CD4-positive, alpha-beta memory T cell (primary cell): Measurements from ENCODE around the gene TRIM17. TPM values are rescaled to one million over a fixed set of nuclear protein-coding genes. Genes with fewer than 3 reads are reported as not detected.

Source experiments
- CTCF ChIA-PET: fragments of 350-600 bp; sonication (Branson Sonifier 250); formaldehyde crosslinking; loops from one replicate; lab custom pipeline; 2021; ENCODE audit warnings: inconsistent platforms; ENCODE audit not compliant: partially characterized antibody; lab: Charles Lee
- POLR2A ChIA-PET: fragments of 350-600 bp; sonication (Branson Sonifier 250); formaldehyde crosslinking; loops from one replicate; lab custom pipeline; 2021; ENCODE audit not compliant: partially characterized antibody; lab: Charles Lee
- DNase-seq, 5 donors: peaks; one replicate each; pipeline versions ENCODE4 v3.0.0 to v3.0.0-alpha.2; 2020 to 2022; ENCODE audit warnings: mixed read lengths in 1 of 5
- H3K27ac ChIP-seq: one replicate; pipeline ENCODE4 v1.7.0; 2013; ENCODE audit warnings: low read depth, low read length
- H3K27me3 ChIP-seq: 2 replicates; pipeline ENCODE4 v1.7.0; 2013; ENCODE audit warnings: mild to moderate bottlenecking, low read length, moderate library complexity; ENCODE audit not compliant: insufficient read depth
- H3K36me3 ChIP-seq: 2 replicates; pipeline ENCODE4 v1.7.0; 2013; ENCODE audit warnings: mild to moderate bottlenecking, low read length, moderate library complexity; ENCODE audit not compliant: insufficient read depth
- H3K4me1 ChIP-seq: 2 replicates; pipeline ENCODE4 v1.7.0; 2013; ENCODE audit warnings: mild to moderate bottlenecking, low read length, moderate library complexity; ENCODE audit not compliant: insufficient read depth
- H3K4me3 ChIP-seq, 2 donors: one replicate each; pipeline ENCODE4 v1.7.0; 2013; ENCODE audit warnings: low read length in 2 of 2, mild to moderate bottlenecking in 1 of 2
- H3K9me3 ChIP-seq, 2 donors: one replicate each; pipeline ENCODE4 v1.7.0; 2013; ENCODE audit warnings: low read length in 2 of 2, control low read depth in 1 of 2; ENCODE audit not compliant: control insufficient read depth in 1 of 2
- H3K27ac Mint-ChIP-seq, 7 donors: one replicate each; pipeline ENCODE4 v1.8.0; 2020 to 2021; ENCODE audit warnings: mixed read lengths in 7 of 7, mild to moderate bottlenecking in 6 of 7, inconsistent platforms in 3 of 7, moderate library complexity in 3 of 7
- H3K27me3 Mint-ChIP-seq, 2 donors: one replicate each; pipeline ENCODE4 v1.8.0; 2020 to 2021; ENCODE audit warnings: mixed read lengths in 2 of 2
- H3K36me3 Mint-ChIP-seq, 2 donors: one replicate each; pipeline ENCODE4 v1.8.0; 2020 to 2021; ENCODE audit warnings: mixed read lengths in 2 of 2, inconsistent platforms in 1 of 2, mild to moderate bottlenecking in 1 of 2
- H3K4me1 Mint-ChIP-seq, 4 donors: one replicate each; pipeline ENCODE4 v1.8.0; 2020 to 2021; ENCODE audit warnings: mixed read lengths in 4 of 4, mild to moderate bottlenecking in 1 of 4
- H3K4me3 Mint-ChIP-seq, 8 donors: one replicate each; pipeline ENCODE4 v1.8.0; 2020 to 2021; ENCODE audit warnings: mixed read lengths in 8 of 8, mild to moderate bottlenecking in 7 of 8, moderate library complexity in 6 of 8, inconsistent platforms in 3 of 8
- H3K9me3 Mint-ChIP-seq, 8 donors: one replicate each; pipeline ENCODE4 v1.8.0; 2020 to 2021; ENCODE audit warnings: mixed read lengths in 8 of 8, mild to moderate bottlenecking in 5 of 8, inconsistent platforms in 3 of 8, moderate library complexity in 1 of 8
- intact Hi-C: fragments of 100-400 bp; cut with micrococcal nuclease; formaldehyde crosslinking; loops from one replicate; pipeline ENCODE4 v1.15.1; 2023
- polyA plus RNA-seq, 2 donors: library from polyadenylated mRNA; unstranded; fragments of 300-500 nt; fragmentation: Illumina TruSeq; gene quantifications; one replicate each; pipeline ENCODE4 v1.2.3, GENCODE V29; 2021
- total RNA-seq, 2 experiments: library from RNA; stranded (reverse); gene quantifications; one replicate each; pipeline ENCODE4 v1.2.3, GENCODE V29; 2021

Gene TRIM17
- total and polyA plus RNA-seq, 4 experiments from 2014 or later, result 0.25 to 0.76 (median 0.69) TPM; not detected in 1

DNA sequence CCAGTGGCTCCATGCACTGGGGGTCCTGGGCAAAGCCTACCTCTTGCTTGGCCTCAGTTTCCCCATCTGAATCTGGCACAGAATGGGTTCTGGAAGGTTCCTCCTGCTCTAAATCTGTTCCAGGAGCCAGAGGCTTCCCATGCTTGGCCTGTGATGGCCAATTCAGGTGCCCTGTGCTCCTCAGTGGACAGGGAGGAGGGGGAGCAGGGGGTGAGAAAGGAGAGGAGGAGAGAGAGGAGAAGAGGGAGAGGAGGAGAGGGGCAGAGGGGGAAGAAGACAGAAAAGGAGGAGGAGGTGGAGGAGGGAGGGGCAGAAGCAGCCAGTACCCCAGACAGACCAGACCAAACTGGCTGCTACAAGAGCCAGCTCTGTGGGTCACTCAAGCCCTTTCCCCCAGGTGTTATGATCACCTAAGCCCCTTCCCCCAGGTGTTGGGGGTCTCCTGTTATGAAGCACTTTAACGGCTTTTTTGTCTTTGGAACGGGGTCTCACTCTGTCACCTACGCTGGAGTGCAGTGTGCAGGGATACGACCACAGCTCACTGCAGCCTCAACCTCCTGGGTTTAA lies 53.7 kb downstream of the TRIM17 start:
- peaks cover 0 to under 1% (median 0%) of the 10 kb centered on the region in 4 donors for H3K4me1 Mint-ChIP-seq
- ChIA-PET CTCF (no interaction called here), POLR2A (no interaction called here)
- intact Hi-C loops, result no loop called here
- H3K4me3 ChIP-seq, result no peak overlapping the region
- no peak overlapping the region for H3K27ac Mint-ChIP-seq
- H3K27me3 Mint-ChIP-seq, result no peaks in the 10 kb centered on the region
- no peaks in the 10 kb centered on the region for H3K36me3 ChIP-seq
- no peaks in the 10 kb centered on the region for H3K9me3 Mint-ChIP-seq
- no peaks in the 10 kb centered on the region for H3K4me1 ChIP-seq
- no peak overlapping the region for H3K4me3 Mint-ChIP-seq
- H3K27ac ChIP-seq, result no peak overlapping the region
- H3K36me3 Mint-ChIP-seq, result no peaks in the 10 kb centered on the region
- DNase-seq, result peak in 1 of 5 donors; percentile 2
- H3K9me3 ChIP-seq, result no peaks in the 10 kb centered on the region
- H3K27me3 ChIP-seq, result no peaks in the 10 kb centered on the region

DNA sequence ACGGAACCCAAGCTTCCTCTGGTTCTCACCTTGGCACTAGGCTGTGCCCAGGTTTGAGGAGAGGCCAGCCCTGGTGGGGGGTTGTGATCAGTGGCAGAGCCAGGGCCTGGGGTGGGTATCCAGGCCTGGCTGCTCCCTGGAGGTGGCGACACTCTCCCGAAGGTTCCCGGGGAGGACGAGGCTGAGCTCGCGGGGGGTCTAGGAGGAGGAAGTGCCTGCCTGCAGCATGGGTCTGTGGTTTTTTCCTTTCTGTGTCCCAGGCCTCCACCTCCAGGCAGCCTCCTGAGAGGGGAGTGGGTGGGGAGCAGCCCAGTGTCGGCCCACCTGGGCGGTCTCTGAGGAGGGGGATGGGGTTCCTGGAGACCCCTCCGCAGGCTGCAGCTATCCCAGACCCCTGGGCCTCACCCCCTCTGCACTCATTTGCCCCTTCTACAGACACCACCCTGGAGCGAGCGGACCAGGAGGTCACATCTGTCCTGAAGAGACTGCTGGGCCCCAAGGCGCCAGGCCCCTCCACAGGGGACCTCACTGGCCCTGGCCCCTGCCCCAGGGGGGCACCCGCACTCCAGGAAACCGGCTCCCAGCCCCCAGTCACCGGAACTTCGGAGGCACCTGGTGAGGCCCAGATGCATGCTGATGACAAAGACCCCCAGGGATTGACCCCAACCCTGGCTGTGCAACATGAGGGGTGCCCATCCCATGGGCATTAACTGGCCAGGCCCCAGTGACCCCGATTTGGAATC lies 54.3 kb downstream of the TRIM17 start:
- Mint-ChIP-seq H3K9me3 (no peaks in the 10 kb centered on the region), H3K27ac (no peak overlapping the region), H3K36me3 (no peaks in the 10 kb centered on the region), H3K4me1 (peaks cover 0 to 1% (median 0%) of the 10 kb centered on the region in 4 donors), H3K4me3 (no peak overlapping the region), H3K27me3 (no peaks in the 10 kb centered on the region)
- Histone ChIP-seq H3K4me3 (no peak overlapping the region), H3K4me1 (no peaks in the 10 kb centered on the region), H3K9me3 (no peaks in the 10 kb centered on the region), H3K27me3 (no peaks in the 10 kb centered on the region), H3K27ac (no peak overlapping the region), H3K36me3 (no peaks in the 10 kb centered on the region)
- DNase-seq, result peak in 1 of 5 donors; percentile 26
- CTCF ChIA-PET, result interaction anchor here (0.5 kb wide), 1 partner anchor 1144 kb away, joined by 3 read pairs; no protein-coding TSS in a partner anchor
- intact Hi-C loops, result no loop called here
- POLR2A ChIA-PET, result no interaction called here

DNA sequence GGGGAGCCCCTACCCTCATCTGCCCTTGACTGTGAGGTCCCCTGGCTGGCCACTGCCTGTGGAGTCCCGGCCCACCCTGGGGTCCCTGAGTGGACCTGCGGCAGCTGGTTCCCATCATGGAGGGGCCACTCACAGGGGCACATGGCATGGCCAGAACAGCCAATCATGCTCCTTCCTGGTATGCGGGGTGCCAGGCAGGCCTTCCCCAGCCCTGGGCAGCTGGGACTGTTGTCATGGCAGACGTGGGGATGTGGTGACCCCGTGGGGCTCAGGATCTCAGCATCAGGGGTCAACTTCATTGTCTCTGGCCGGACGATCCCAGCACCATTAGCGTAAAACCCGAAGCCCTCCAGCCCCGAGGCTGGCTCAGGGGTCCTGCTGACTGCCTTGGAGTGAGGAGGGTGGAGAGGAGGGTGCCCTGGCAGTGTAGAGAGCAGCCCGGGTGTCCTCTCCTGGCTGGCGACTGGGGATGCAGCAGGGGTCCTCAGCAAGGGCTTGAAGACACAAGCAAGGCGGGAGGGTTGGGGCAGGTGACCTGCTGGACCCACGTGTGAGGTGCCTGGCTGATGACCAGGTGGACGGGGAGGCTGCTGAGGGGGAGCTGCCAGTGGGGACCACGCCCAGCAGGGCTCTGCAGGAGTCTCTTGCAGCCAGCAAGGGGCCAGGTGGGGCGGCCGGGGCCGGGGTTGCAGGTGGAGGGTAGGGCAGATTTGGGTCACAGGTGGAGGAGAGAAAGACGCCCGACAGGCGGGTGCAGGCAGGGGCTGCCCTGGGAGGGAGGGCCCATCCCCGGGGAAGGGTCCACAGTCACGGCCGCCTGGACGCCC lies 55.1 kb downstream of the TRIM17 start:
- H3K9me3 ChIP-seq, result no peaks in the 10 kb centered on the region
- H3K27me3 Mint-ChIP-seq, result no peaks in the 10 kb centered on the region
- no peaks in the 10 kb centered on the region for H3K36me3 ChIP-seq
- H3K4me3 ChIP-seq, result no peak overlapping the region
- no peaks in the 10 kb centered on the region for H3K27me3 ChIP-seq
- H3K27ac ChIP-seq, result no peak overlapping the region
- peaks cover 0 to 1% (median 0%) of the 10 kb centered on the region in 4 donors for H3K4me1 Mint-ChIP-seq
- H3K27ac Mint-ChIP-seq, result no peak overlapping the region
- ChIA-PET CTCF (no interaction called here), POLR2A (no interaction called here)
- intact Hi-C loops, result no loop called here
- no peaks in the 10 kb centered on the region for H3K4me1 ChIP-seq
- H3K36me3 Mint-ChIP-seq, result no peaks in the 10 kb centered on the region
- peak in 1 of 5 donors; percentile 24 for DNase-seq
- H3K9me3 Mint-ChIP-seq, result no peaks in the 10 kb centered on the region
- no peak overlapping the region for H3K4me3 Mint-ChIP-seq

DNA sequence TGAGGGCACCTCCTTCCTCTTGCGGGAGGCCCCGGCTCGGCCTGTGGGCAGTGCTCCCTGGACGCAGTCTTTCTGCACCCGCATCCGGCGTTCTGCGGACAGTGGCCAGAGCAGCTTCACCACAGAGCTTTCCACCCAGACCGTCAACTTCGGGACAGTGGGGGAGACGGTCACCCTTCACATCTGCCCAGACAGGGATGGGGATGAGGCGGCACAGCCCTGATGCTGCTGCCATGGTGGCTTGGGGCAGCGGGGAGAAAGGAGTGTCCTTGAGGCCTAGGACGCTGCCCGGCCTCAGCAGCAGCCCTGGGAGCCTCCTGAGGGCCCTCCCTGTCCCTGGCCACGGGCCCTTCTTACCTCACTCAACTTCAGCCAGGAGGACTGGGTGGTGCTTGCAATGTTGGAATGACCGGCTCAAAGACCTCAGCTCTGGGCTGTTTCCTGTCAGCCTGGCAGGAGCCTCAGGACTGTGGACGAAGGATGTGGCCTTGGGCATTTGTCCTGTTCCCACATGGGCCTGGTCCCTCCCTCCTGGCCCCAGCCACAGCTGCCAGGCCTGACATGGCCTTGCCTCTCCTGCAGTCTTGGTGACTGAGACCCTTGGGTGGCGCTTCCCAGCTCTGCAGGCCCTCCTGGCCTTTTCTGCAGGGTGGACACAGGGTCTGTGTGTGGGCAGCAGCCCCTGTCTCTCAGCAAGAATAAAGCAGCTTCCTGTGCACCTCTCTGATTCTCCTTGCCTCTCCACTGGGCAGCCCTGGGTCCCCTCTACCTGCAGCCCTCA lies 55.9 kb downstream of the TRIM17 start:
- no peak overlapping the region for H3K27ac Mint-ChIP-seq
- DNase-seq, result peak in 1 of 5 donors; percentile 17
- Histone ChIP-seq H3K9me3 (no peaks in the 10 kb centered on the region), H3K27ac (no peak overlapping the region), H3K4me3 (no peak overlapping the region), H3K36me3 (no peaks in the 10 kb centered on the region), H3K27me3 (no peaks in the 10 kb centered on the region), H3K4me1 (no peaks in the 10 kb centered on the region)
- H3K27me3 Mint-ChIP-seq, result no peaks in the 10 kb centered on the region
- no peaks in the 10 kb centered on the region for H3K9me3 Mint-ChIP-seq
- H3K4me1 Mint-ChIP-seq, result peaks cover 0 to 1% (median 0%) of the 10 kb centered on the region in 4 donors
- POLR2A ChIA-PET, result no interaction called here
- no peak overlapping the region for H3K4me3 Mint-ChIP-seq
- H3K36me3 Mint-ChIP-seq, result no peaks in the 10 kb centered on the region
- CTCF ChIA-PET, result no interaction called here
- intact Hi-C loops, result no loop called here

DNA sequence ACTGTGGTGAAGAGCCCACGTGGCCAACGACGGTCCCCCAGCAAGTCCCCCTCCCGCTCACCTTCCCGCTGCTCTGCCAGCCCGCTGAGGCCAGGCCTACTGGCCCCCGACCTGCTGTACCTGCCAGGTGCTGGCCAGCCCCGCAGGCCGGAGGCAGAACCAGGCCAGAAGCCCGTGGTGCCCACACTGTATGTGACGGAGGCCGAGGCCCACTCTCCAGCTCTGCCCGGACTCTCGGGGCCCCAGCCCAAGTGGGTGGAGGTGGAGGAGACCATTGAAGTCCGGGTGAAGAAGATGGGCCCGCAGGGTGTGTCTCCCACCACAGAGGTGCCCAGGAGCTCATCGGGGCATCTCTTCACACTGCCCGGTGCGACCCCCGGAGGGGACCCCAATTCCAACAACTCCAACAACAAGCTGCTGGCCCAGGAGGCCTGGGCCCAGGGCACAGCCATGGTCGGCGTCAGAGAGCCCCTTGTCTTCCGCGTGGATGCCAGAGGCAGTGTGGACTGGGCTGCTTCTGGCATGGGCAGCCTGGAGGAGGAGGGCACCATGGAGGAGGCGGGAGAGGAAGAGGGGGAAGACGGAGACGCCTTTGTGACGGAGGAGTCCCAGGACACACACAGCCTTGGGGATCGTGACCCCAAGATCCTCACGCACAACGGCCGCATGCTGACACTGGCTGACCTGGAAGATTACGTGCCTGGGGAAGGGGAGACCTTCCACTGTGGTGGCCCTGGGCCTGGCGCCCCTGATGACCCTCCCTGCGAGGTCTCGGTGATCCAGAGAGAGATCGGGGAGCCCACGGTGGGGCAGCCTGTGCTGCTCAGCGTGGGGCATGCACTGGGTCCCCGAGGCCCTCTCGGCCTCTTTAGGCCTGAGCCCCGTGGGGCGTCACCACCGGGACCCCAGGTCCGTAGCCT lies 56.8 kb downstream of the TRIM17 start:
- ChIA-PET POLR2A (no interaction called here), CTCF (no interaction called here)
- H3K27ac ChIP-seq, result no peak overlapping the region
- no peak overlapping the region for H3K4me3 Mint-ChIP-seq
- no peak overlapping the region for H3K4me3 ChIP-seq
- H3K36me3 ChIP-seq, result no peaks in the 10 kb centered on the region
- peaks cover 0 to 1% (median 0%) of the 10 kb centered on the region in 4 donors for H3K4me1 Mint-ChIP-seq
- no peaks in the 10 kb centered on the region for H3K9me3 ChIP-seq
- H3K4me1 ChIP-seq, result no peaks in the 10 kb centered on the region
- peak in 1 of 5 donors; percentile 39 for DNase-seq
- H3K36me3 Mint-ChIP-seq, result no peaks in the 10 kb centered on the region
- H3K27me3 Mint-ChIP-seq, result no peaks in the 10 kb centered on the region
- intact Hi-C loops, result no loop called here
- no peaks in the 10 kb centered on the region for H3K27me3 ChIP-seq
- H3K9me3 Mint-ChIP-seq, result no peaks in the 10 kb centered on the region
- H3K27ac Mint-ChIP-seq, result no peak overlapping the region

DNA sequence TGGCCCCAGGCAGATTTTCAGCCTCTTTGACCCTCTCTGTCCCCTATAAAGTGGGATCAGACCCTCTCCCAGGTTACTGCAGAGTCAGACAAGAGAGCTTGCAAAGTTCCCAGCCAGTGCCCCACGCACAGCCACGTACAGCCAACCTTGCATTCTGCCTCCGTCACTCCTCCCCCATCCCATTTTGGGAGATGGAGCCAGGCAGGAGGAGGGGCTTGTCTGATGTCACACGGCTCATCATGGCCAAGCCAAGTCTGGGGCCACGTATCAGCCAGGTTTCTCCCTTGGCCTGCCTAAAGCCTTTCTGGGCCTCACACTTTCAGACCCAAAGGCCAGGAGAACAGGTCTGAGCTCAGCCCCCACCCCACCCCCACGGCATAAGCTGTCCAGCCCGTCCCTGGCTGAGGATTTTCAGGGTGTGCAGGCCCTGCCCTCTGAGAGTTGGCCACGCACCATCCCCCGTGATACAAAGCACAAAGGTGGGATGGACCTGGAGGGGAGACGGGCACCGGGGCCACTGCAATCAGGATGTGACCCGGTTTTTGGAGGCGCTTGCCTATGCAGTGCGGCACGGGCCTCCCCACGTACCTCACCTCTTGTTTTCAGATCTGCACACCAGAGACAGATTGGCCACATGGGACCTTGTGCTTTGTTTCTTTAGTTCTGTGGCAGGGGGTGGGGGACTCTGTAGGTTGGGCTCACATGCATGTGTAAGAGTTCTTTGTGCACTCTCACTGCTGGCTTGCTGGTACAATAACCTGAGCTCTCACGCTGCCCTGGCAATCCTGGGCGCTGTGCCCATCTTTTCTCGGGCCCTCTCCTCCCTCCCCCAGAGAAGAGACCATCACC lies 57.7 kb downstream of the TRIM17 start:
- Histone ChIP-seq H3K4me1 (no peaks in the 10 kb centered on the region), H3K27ac (no peak overlapping the region), H3K36me3 (no peaks in the 10 kb centered on the region), H3K27me3 (no peaks in the 10 kb centered on the region), H3K9me3 (no peaks in the 10 kb centered on the region), H3K4me3 (no peak overlapping the region)
- DNase-seq, result peak in 1 of 5 donors; percentile 22
- H3K27me3 Mint-ChIP-seq, result no peaks in the 10 kb centered on the region
- H3K36me3 Mint-ChIP-seq, result no peaks in the 10 kb centered on the region
- POLR2A ChIA-PET, result no interaction called here
- H3K9me3 Mint-ChIP-seq, result no peaks in the 10 kb centered on the region
- peaks cover 0 to 1% (median 0%) of the 10 kb centered on the region in 4 donors for H3K4me1 Mint-ChIP-seq
- CTCF ChIA-PET, result no interaction called here
- no peak overlapping the region for H3K4me3 Mint-ChIP-seq
- intact Hi-C loops, result no loop called here
- H3K27ac Mint-ChIP-seq, result peak overlapping the region in 1 of 7 donors; percentile 17
